Stimulated activated CD4-positive, alpha-beta T cell treated with anti-CD3 and anti-CD28 coated beads, Interleukin-12 subunit alpha, Interleukin-12 subunit beta, amount 100 ng/mL, for 4 hours (primary cell): ENCODE data around the gene DENND6A.
"Not testable (repeated sequence)": the region's sequence is repeated elsewhere in the genome, so short reads cannot be mapped to it uniquely, and the experiment has no call there.

Source experiments
- DNase-seq: peaks from one replicate; pipeline ENCODE4 v3.0.0-alpha.2; 2020

Gene DENND6A

DNA sequence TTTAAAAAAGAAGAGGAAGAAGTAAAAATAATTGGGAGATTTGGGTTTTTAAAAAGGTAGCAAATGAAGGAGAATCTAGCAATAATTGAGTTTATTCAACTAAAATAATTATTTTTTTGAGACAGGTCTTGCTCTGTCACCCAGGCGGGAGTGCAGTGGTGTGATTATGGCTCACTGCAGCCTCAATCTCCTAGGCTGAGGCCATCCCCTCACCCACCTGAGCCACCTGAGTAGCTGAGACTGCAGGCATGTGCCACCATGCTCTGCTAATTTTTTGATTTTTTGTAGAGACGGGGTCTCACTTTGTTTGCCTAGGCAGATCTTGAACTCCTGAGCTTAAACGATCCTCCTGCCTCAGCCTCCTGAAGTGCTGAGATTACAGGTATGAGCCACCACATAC, 68.1 kb downstream of the DENND6A start:
- no peak for DNase-seq

GRCh38 chr3:57622362-57622761, 70.5 kb downstream of the DENND6A start:
- no peak for DNase-seq

DNA sequence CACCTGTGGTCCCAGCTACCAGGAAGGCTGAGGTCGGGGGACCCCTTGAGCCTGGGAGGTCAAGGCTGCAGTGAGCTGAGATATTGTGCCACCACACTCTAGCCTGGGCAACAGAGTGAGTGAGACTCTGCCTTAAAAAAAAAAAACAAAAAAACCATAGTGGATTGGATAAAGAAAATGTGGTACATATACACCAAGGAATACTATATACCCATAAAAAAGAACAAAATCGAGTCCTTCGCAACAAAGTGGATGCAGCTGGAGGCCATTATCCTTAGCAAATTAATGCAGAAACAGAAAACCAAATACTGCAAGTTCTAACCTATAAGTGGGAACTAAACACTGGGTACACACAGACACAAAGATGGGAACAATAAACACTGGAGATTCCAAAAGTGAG, 75.1 kb downstream of the DENND6A start:
- no peak for DNase-seq

DNA sequence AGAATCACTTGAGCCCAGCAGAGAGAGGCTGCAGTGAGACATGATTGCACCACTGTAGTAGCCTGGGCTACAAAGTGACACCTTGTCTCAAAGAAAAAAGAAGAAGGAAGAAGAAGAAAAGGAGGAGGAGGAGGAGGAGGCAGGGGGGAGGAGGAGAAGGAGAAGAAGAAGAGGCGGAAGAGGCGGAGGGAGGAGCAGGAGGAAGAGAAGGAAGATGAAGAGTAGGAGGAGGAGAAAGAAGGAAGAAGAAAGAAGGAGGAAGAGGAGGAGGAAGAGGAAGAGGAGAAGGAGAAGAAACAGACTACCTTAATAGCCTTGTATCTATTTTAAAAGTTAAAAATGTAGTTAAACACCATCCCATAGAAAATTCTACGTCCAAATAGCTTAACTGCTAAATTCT, 76.6 kb downstream of the DENND6A start:
- DNase-seq: no peak

- DNase-seq: not testable (repeated sequence)
These were observed 81.0 kb downstream of the DENND6A start for GRCh38 chr3:57611870-57612269.

DNA sequence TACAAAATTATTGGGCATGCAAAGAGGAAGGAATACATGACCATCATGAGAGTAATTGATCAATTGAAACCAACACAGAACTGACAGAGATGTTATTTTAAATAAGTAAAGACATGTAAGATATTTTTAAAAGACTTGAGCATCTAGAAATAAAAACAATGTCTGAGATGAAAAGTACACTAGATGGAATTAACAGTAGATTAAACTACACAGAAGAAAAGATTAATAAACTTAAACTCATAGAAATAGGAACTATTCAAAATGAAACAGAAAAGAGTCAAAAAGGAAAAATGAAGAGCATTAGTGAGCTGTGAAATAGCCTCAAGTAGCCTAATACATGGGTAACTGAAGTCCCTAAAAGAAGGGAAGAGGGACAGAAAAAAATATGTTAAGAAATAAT, 87.2 kb downstream of the DENND6A start:
- DNase-seq: no peak

DNA sequence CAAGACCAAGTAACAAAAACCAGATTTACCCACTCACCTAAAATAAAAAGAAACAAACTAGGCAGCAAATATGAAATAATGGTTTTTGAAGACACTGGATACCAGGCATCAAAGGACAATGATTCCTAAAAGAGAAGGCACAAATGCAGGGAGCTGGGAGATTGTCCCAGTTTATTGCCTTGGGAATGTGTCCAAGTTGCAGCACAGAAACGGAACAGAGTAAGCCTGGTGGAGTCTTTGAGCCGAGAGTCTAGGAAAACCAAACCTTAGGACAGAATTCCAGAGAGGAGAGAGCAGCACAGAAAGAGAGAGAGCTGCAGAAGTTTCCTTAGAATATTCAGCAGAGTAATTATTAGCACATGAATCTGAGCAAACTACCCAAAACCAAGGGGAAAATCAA, 87.9 kb downstream of the DENND6A start:
- DNase-seq: no peak

DNA sequence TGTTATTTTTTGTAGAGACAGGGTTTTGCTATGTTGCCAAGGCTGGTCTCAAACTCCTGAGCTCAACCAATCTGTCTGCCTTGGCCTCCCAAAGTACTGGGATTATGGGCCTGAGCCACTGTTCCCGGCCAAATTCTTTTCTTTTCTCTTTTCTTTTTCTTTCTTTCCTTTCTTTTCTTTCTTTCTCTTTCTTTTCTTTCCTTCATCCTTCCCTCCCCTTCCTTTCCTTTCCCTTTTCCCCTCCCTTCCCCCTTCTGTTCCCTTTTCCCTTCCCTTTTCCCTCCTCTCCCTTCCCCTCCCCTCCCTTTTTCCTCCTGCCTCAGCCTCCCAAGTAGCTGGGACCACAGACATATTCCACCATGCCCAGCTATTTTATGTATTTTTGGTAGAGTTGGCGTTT, 92.7 kb downstream of the DENND6A start:
- DNase-seq: no peak

DNA sequence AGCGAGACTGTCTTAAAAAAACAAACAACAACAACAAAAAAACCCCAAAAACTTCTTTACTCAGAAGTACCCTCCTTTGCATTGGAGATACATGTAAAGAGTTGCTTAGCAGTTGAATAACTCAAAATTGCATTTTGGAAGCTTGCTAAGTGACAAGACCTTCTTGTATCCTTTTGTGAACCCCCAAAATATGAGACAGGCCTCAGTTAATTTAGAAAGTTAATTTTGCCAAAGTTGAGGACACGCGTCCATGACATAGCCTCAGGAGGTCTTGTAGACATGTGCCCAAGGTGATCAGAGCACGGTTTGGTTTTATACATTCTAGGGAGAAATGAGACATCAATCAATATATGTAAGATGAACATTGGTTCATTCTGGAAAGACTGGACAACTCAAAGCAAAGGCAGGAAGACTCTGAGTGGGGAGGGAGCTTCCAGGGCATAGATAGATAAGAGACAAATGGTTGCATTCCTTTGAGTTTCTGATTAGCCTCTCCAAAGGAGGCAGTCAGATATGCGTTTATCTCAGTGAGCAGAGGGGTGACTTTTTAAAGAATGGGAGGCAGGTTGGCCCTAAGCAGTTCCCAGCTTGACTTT, 94.0 kb downstream of the DENND6A start:
- DNase-seq: no peak

- DNase-seq: peak; percentile 99
These were observed 95.6 kb downstream of the DENND6A start, which contains the start of gene ARF4 for GRCh38 chr3:57597127-57597923. Gene ARF4 (minus strand): TSS chr3:57597344. CDS start chr3:57597140, 204 bp downstream.

GRCh38 chr3:57596495-57597126, 96.3 kb downstream of the DENND6A start:
- peak; percentile 42 for DNase-seq

DNA sequence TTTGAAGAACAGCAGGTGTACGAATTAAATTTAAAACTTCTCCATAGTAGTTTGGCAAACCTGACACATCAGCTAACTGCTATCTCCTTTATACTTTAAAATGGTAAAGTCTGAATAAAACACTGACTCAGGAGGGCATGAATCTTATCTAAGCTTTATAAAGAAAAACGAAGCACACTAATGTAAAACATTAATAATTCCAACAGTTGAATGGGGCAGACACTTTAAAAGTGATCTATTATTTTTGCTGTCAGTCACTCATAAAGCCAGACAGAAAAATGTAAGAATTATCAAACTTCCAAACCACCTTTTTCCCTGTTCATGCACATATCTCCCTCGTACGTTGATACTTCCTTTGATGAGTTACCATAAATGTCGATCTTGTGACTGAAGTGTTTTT, 98.3 kb downstream of the DENND6A start:
- no peak for DNase-seq

DNA sequence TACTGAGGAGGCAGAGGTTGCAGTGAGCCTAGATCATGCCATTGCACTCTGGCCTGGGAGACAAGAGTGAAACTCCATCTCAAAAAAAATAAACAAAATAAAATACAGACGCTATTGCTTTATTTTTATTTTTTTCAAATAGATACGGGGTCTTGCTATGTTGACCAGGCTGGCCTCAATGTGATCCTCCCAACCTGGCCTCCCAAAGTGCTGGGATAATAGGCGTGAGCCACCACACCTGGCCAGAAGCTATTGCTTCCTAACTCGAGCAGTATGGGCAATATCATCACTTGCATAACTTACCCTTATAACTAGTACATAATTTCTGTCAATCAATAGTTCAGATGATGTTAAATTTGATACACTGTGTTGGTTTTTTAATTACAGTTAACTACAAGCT, 98.7 kb downstream of the DENND6A start:
- no peak for DNase-seq

DNA sequence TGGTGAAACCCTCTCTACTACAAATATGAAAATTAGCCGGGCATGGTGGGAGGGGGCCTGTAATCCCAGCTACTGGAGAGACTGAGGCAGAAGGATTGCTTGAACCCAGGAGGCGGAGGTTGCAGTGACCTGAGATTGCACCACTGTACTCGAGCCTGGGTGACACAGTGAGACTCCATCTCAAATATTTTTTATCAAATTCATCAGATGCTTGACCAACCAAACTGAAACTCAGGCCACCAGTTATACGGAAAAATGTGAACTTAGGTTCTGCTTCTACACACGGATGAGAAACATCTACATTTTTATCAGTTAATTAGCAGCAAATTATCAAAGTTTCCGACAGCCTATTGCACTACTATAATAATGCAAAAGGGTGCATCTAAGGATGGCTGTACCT, 100.6 kb downstream of the DENND6A start:
- DNase-seq: no peak

- no peak for DNase-seq
These were observed 105.0 kb downstream of the DENND6A start for GRCh38 chr3:57587905-57588304.

DNA sequence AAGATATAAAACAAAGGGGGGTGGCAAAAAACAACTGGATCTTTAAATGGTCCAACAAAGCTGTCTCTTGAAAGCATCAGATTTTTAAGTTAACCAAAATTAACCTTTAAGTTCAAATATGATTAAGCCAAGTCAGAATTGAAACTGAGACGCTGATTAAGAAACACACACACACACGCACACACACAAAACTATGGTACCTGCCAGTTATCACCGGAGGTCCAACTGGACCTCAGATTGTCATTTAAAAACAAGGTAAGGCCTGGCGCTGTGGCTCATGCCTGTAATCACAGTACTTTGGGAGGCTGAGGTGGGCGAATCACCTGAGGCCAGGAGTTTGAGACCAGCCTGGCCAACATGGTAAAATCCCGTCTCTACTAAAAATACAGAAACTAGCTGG, 106.1 kb downstream of the DENND6A start:
- no peak for DNase-seq

- no peak for DNase-seq
These were observed 109.3 kb downstream of the DENND6A start for GRCh38 chr3:57583544-57583943.

- DNase-seq: no peak
These were observed 110.3 kb downstream of the DENND6A start for GRCh38 chr3:57582474-57583168.

DNA sequence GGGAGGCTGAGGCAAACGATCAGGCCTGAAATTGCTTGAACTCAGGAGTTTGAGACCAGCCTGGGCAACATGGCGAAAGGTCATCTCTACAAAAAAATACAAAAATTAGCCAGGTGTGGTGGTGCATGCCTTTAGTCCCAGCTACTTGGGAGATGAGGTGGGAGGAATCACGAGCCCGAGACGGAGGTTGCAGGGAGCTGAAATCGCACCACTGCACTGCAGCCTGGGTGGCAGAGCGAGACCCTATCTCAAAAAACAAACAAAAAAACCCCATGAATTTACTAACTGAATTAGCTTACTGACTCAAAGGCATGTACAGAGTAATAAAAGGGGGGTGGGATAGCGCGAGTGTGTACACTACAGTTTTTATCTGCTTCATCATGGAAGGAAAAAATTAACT, 115.1 kb downstream of the DENND6A start:
- no peak for DNase-seq

- DNase-seq: no peak
These were observed 116.8 kb downstream of the DENND6A start for GRCh38 chr3:57575966-57576626.
